ENCODE results near the gene EEFSEC. TPM values are rescaled to one million over a fixed set of nuclear protein-coding genes. Genes with fewer than 3 reads are reported as not detected.

The EEFSEC gene
- total RNA-seq, 1 donor from 2014 or later = 6.1 TPM

GRCh38 chr3:128207951-128208350, 54.7 kb downstream of the EEFSEC start:
- Mint-ChIP-seq H3K36me3 (ENCODE audit: low read depth, unreplicated experiment) (no peaks in the 10 kb centered on the region), H3K27ac (ENCODE audit: unreplicated experiment) (no peak overlapping the region), H3K4me3 (ENCODE audit: unreplicated experiment) (no peak overlapping the region), H3K9me3 (ENCODE audit: unreplicated experiment) (no peaks in the 10 kb centered on the region), H3K27me3 (ENCODE audit: low read depth, unreplicated experiment) (peaks cover 3% of the 10 kb centered on the region), H3K4me1 (ENCODE audit: low read depth, unreplicated experiment) (no peaks in the 10 kb centered on the region)
- no peak overlapping the region for H3K4me3 ChIP-seq (ENCODE audit: insufficient read depth, low read depth, low read length)
- no peaks in the 10 kb centered on the region for H3K27me3 ChIP-seq (ENCODE audit: insufficient read depth, low read length)
- H3K9me3 ChIP-seq (ENCODE audit: insufficient read depth, low read depth, low read length) = no peaks in the 10 kb centered on the region
- TF ChIP-seq EZH2 (IDR thresholded peaks at IDR 0.05; ENCODE audit: insufficient read depth, low read length) (no peak), CTCF (IDR thresholded peaks at IDR 0.05; ENCODE audit: insufficient read depth, low read depth, low read length) (no peak)
- H4K20me1 ChIP-seq (ENCODE audit: insufficient read depth, low read length) = peaks cover 11% of the 10 kb centered on the region
- H3K36me3 ChIP-seq (ENCODE audit: insufficient read depth, low read length) = no peaks in the 10 kb centered on the region
- FAIRE-seq = no peak
- H3K4me1 ChIP-seq (ENCODE audit: insufficient read depth, low read length) = no peaks in the 10 kb centered on the region
- no peak overlapping the region for H2AFZ ChIP-seq (ENCODE audit: low read depth, low read length)
- no peak overlapping the region for H3K4me2 ChIP-seq (ENCODE audit: low read length)
- DNase-seq (ENCODE audit: low read depth) = no peak
- H3K79me2 ChIP-seq (ENCODE audit: insufficient read depth, low read length) = no peaks in the 10 kb centered on the region
- H3K9ac ChIP-seq (ENCODE audit: low read length) = no peak overlapping the region
- H3K27ac ChIP-seq (ENCODE audit: low read depth, low read length) = no peak overlapping the region

- no peak overlapping the region for H3K4me3 Mint-ChIP-seq (ENCODE audit: unreplicated experiment)
- peaks cover 3% of the 10 kb centered on the region for H3K36me3 Mint-ChIP-seq (ENCODE audit: low read depth, unreplicated experiment)
- Histone ChIP-seq H3K27ac (ENCODE audit: low read depth, low read length) (no peak overlapping the region), H3K4me1 (ENCODE audit: insufficient read depth, low read length) (no peaks in the 10 kb centered on the region), H3K9ac (ENCODE audit: low read length) (no peak overlapping the region), H3K4me3 (ENCODE audit: insufficient read depth, low read depth, low read length) (no peak overlapping the region), H3K79me2 (ENCODE audit: insufficient read depth, low read length) (no peaks in the 10 kb centered on the region), H3K4me2 (ENCODE audit: low read length) (no peak overlapping the region), H3K36me3 (ENCODE audit: insufficient read depth, low read length) (no peaks in the 10 kb centered on the region), H2AFZ (ENCODE audit: low read depth, low read length) (no peak overlapping the region), H4K20me1 (ENCODE audit: insufficient read depth, low read length) (peaks cover 11% of the 10 kb centered on the region), H3K9me3 (ENCODE audit: insufficient read depth, low read depth, low read length) (no peaks in the 10 kb centered on the region), H3K27me3 (ENCODE audit: insufficient read depth, low read length) (no peaks in the 10 kb centered on the region)
- H3K27me3 Mint-ChIP-seq (ENCODE audit: low read depth, unreplicated experiment) = peaks cover 6% of the 10 kb centered on the region
- FAIRE-seq = no peak
- TF ChIP-seq CTCF (IDR thresholded peaks at IDR 0.05; ENCODE audit: insufficient read depth, low read depth, low read length) (no peak), EZH2 (IDR thresholded peaks at IDR 0.05; ENCODE audit: insufficient read depth, low read length) (no peak)
- no peaks in the 10 kb centered on the region for H3K4me1 Mint-ChIP-seq (ENCODE audit: low read depth, unreplicated experiment)
- no peak overlapping the region for H3K27ac Mint-ChIP-seq (ENCODE audit: unreplicated experiment)
- H3K9me3 Mint-ChIP-seq (ENCODE audit: unreplicated experiment) = no peaks in the 10 kb centered on the region
- no peak for DNase-seq (ENCODE audit: low read depth)
Measured at GRCh38 chr3:128210711-128211110, 57.4 kb downstream of the EEFSEC start.

GRCh38 chr3:128214056-128214455, 60.8 kb downstream of the EEFSEC start:
- Histone ChIP-seq H4K20me1 (ENCODE audit: insufficient read depth, low read length) (peaks cover 2% of the 10 kb centered on the region), H2AFZ (ENCODE audit: low read depth, low read length) (no peak overlapping the region), H3K4me3 (ENCODE audit: insufficient read depth, low read depth, low read length) (no peak overlapping the region), H3K4me2 (ENCODE audit: low read length) (no peak overlapping the region), H3K4me1 (ENCODE audit: insufficient read depth, low read length) (no peaks in the 10 kb centered on the region), H3K79me2 (ENCODE audit: insufficient read depth, low read length) (no peaks in the 10 kb centered on the region), H3K27ac (ENCODE audit: low read depth, low read length) (no peak overlapping the region), H3K36me3 (ENCODE audit: insufficient read depth, low read length) (no peaks in the 10 kb centered on the region), H3K9me3 (ENCODE audit: insufficient read depth, low read depth, low read length) (no peaks in the 10 kb centered on the region), H3K27me3 (ENCODE audit: insufficient read depth, low read length) (no peaks in the 10 kb centered on the region), H3K9ac (ENCODE audit: low read length) (no peak overlapping the region)
- TF ChIP-seq EZH2 (IDR thresholded peaks at IDR 0.05; ENCODE audit: insufficient read depth, low read length) (no peak), CTCF (IDR thresholded peaks at IDR 0.05; ENCODE audit: insufficient read depth, low read depth, low read length) (no peak)
- Mint-ChIP-seq H3K27me3 (ENCODE audit: low read depth, unreplicated experiment) (peaks cover 6% of the 10 kb centered on the region), H3K36me3 (ENCODE audit: low read depth, unreplicated experiment) (peaks cover 4% of the 10 kb centered on the region), H3K27ac (ENCODE audit: unreplicated experiment) (no peak overlapping the region), H3K4me3 (ENCODE audit: unreplicated experiment) (no peak overlapping the region), H3K9me3 (ENCODE audit: unreplicated experiment) (no peaks in the 10 kb centered on the region), H3K4me1 (ENCODE audit: low read depth, unreplicated experiment) (peaks cover 10% of the 10 kb centered on the region)
- no peak for FAIRE-seq
- no peak for DNase-seq (ENCODE audit: low read depth)
